Measurements from ENCODE around the gene RAPGEF2. TPM values are rescaled to one million over a fixed set of nuclear protein-coding genes. Genes with fewer than 3 reads are reported as not detected.
A peak's percentile ranks its signal among the peaks of the same experiment; 100 is the strongest.

The RAPGEF2 gene
- total and polyA plus RNA-seq, 2 donors (not counting 3 experiments of a cell fraction or from before 2014, with no cell fraction given): 28.7 to 55.2 TPM

DNA sequence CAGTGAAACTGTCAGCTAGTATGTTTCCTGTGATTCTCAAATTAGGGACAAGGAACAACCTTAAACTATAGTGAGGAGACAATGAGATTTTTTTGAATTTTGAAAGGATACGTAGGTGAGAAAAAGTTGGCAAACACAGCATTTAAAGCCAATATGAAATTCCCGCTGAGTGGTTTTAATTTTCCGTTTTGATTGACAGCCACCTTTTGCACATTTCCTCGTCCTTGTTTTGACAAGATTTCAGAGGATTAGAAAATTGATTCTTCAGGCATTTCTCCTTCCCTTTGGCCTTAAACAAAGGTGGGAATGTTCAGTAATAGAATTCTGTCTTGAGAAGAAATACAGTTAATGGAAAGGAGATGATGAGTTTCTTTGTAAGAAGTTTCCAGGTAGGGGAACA lies 52.2 kb downstream of the RAPGEF2 start:
- BruUV-seq (replicated peaks): no TSS peak
- H3K4me3 ChIP-seq (replicated peaks in 1 of 3; ENCODE audit: insufficient read depth in 1 of 3, low read depth in 1 of 3, low read length in 3 of 3): no peak overlapping the region
- H2AFZ ChIP-seq (ENCODE audit: low read depth, low read length): no peak overlapping the region
- dilution Hi-C loops (cut with MboI; ENCODE audit: extremely low pct_ligation_motif_present, low sequenced_read_pairs) (no loop called here), intact Hi-C loops (cut with micrococcal nuclease) (no loop called here)
- H3K79me2 ChIP-seq (ENCODE audit: control insufficient read depth, insufficient read depth, low read length): peaks cover 64% of the 10 kb centered on the region
- H3K4me1 ChIP-seq (ENCODE audit: control insufficient read depth, extremely low read depth, insufficient read depth, low read length): peaks cover 18% of the 10 kb centered on the region
- no peak overlapping the region for H3K9ac ChIP-seq (replicated peaks; ENCODE audit: extremely low read depth, insufficient read depth, low read length)
- H4K20me1 ChIP-seq (replicated peaks; ENCODE audit: control insufficient read depth, extremely low read depth, insufficient read depth, low read length): peaks cover 12% of the 10 kb centered on the region
- H3K27ac ChIP-seq (ENCODE audit: insufficient read depth, low read depth, low read length): no peak overlapping the region
- H3K4me2 ChIP-seq (ENCODE audit: insufficient read depth, low read length): no peak overlapping the region
- no peaks in the 10 kb centered on the region for H3K9me3 ChIP-seq (replicated peaks; ENCODE audit: control insufficient read depth, insufficient read depth, low read length)
- DNase-seq (ENCODE audit: low read depth, low spot score): no peak
- ChIA-PET CTCF (interaction anchor here (1.1 kb wide), 1 partner anchor 298 kb away, joined by 4 read pairs; no protein-coding TSS in a partner anchor), POLR2A (no interaction called here)
- H3K27me3 ChIP-seq (ENCODE audit: control insufficient read depth in 2 of 2, insufficient read depth in 2 of 2, low read length in 2 of 2): no peaks in the 10 kb centered on the region
- TF ChIP-seq GATA2 (IDR thresholded peaks at IDR 0.05; ENCODE audit: insufficient read depth, insufficient read length, low read depth, low read length) (no peak), POLR2AphosphoS5 (IDR thresholded peaks at IDR 0.05; ENCODE audit: insufficient read depth, low read depth, low read length) (no peak), FOS (IDR thresholded peaks at IDR 0.05; ENCODE audit: borderline replicate concordance, insufficient read depth, low read length) (no peak)
- no peaks in the 10 kb centered on the region for H3K9me1 ChIP-seq (replicated peaks; ENCODE audit: control insufficient read depth, extremely low read depth, insufficient read depth, low read length)
- no peak for FAIRE-seq
- H3K36me3 ChIP-seq (ENCODE audit: control insufficient read depth in 2 of 2, extremely low read depth in 1 of 2, insufficient read depth in 2 of 2, low read length in 2 of 2): no peaks in the 10 kb centered on the region

DNA sequence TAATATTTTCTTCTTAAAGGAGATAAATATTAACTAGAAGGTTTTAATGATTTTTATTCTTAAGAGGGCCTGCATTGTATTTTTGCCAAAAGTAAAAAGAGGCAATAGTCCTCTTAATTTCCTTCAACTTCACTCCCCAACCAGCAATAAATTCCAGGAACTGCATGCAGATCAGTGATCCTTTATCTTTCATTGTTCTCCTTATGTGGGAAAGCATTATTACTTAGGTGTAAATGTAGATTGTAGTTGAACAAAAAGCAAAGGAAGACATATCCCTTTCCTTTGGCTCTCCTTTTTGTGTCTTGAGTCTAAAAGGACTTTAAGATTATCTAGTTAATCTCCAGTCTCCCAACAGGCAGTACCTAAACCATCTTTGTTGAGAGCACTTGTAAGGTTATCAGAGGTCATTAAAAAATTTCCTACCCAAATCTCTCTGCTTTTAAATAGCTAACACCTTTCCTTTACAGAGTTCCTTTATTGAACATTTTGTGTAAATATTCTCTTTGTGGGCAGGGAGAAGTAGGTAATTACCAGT lies 55.3 kb downstream of the RAPGEF2 start:
- intact Hi-C loops (cut with micrococcal nuclease): no loop called here
- no peaks in the 10 kb centered on the region for H3K27me3 ChIP-seq (ENCODE audit: control insufficient read depth in 2 of 2, insufficient read depth in 2 of 2, low read length in 2 of 2)
- POLR2A ChIA-PET: no interaction called here
- no peak overlapping the region for H2AFZ ChIP-seq (ENCODE audit: low read depth, low read length)
- H3K9me3 ChIP-seq (replicated peaks; ENCODE audit: control insufficient read depth, insufficient read depth, low read length): no peaks in the 10 kb centered on the region
- no TSS peak for BruUV-seq (replicated peaks)
- H4K20me1 ChIP-seq (replicated peaks; ENCODE audit: control insufficient read depth, extremely low read depth, insufficient read depth, low read length): peaks cover 11% of the 10 kb centered on the region
- no peak for FAIRE-seq
- TF ChIP-seq POLR2A (IDR thresholded peaks at IDR 0.05; ENCODE audit: low read depth, low read length): no peak
- no peak for TF ChIP-seq EZH2 (IDR thresholded peaks at IDR 0.05; ENCODE audit: borderline replicate concordance, low read depth, low read length, severe bottlenecking)
- TF ChIP-seq MAX (IDR thresholded peaks at IDR 0.05; ENCODE audit: insufficient read depth, insufficient read length): no peak
- no peak for TF ChIP-seq CTCF (IDR thresholded peaks at IDR 0.05; ENCODE audit: extremely low read depth in 1 of 2, insufficient read depth in 1 of 2, low read depth in 1 of 2, low read length in 2 of 2)
- no peak for TF ChIP-seq JUN (IDR thresholded peaks at IDR 0.05; ENCODE audit: borderline replicate concordance, insufficient read depth, insufficient read length, low read depth)
- no peak for TF ChIP-seq GATA2 (IDR thresholded peaks at IDR 0.05; ENCODE audit: insufficient read depth, insufficient read length, low read depth, low read length)
- no peak for TF ChIP-seq POLR2AphosphoS5 (IDR thresholded peaks at IDR 0.05; ENCODE audit: insufficient read depth, low read depth, low read length)
- no peak for TF ChIP-seq FOS (IDR thresholded peaks at IDR 0.05; ENCODE audit: borderline replicate concordance, insufficient read depth, low read length)
- TF ChIP-seq MYC (IDR thresholded peaks at IDR 0.05; ENCODE audit: low read depth, low read length): no peak
- no peak overlapping the region for H3K4me2 ChIP-seq (ENCODE audit: insufficient read depth, low read length)
- peaks cover 67% of the 10 kb centered on the region for H3K79me2 ChIP-seq (ENCODE audit: control insufficient read depth, insufficient read depth, low read length)
- H3K9ac ChIP-seq (replicated peaks; ENCODE audit: extremely low read depth, insufficient read depth, low read length): no peak overlapping the region
- no peak overlapping the region for H3K4me3 ChIP-seq (replicated peaks in 1 of 3; ENCODE audit: insufficient read depth in 1 of 3, low read depth in 1 of 3, low read length in 3 of 3)
- H3K27ac ChIP-seq (ENCODE audit: insufficient read depth, low read depth, low read length): no peak overlapping the region
- H3K36me3 ChIP-seq (ENCODE audit: control insufficient read depth in 2 of 2, extremely low read depth in 1 of 2, insufficient read depth in 2 of 2, low read length in 2 of 2): no peaks in the 10 kb centered on the region
- H3K9me1 ChIP-seq (replicated peaks; ENCODE audit: control insufficient read depth, extremely low read depth, insufficient read depth, low read length): no peaks in the 10 kb centered on the region
- CTCF ChIA-PET: no interaction called here
- DNase-seq (ENCODE audit: low read depth, low spot score): peak; percentile 55
- dilution Hi-C loops (cut with MboI; ENCODE audit: extremely low pct_ligation_motif_present, low sequenced_read_pairs): no loop called here
- peaks cover 22% of the 10 kb centered on the region for H3K4me1 ChIP-seq (ENCODE audit: control insufficient read depth, extremely low read depth, insufficient read depth, low read length)
